ENCODE results near the gene PET117.
"Not testable (repeated sequence)": the region's sequence is repeated elsewhere in the genome, so short reads cannot be mapped to it uniquely, and the experiment has no call there.

Gene PET117

GRCh38 chr20:18094191-18094590, 43.5 kb upstream of the PET117 start:
- no peak for TF ChIP-seq CTCF (IDR thresholded peaks at IDR 0.05; ENCODE audit: extremely low read depth, missing control alignments)

GRCh38 chr20:18100569-18100968, 37.1 kb upstream of the PET117 start:
- DNase-seq (ENCODE audit: low spot score) = not testable (repeated sequence)

More at GRCh38 chr20:18094191-18094590, 43.5 kb upstream of the PET117 start:
- no peak for DNase-seq (ENCODE audit: low spot score)

- no peak for TF ChIP-seq CTCF (IDR thresholded peaks at IDR 0.05; ENCODE audit: extremely low read depth, missing control alignments)
- no peak for DNase-seq (ENCODE audit: low spot score)
Measured at GRCh38 chr20:18101125-18101810, 36.4 kb upstream of the PET117 start.

GRCh38 chr20:18103497-18103896, 34.2 kb upstream of the PET117 start:
- TF ChIP-seq CTCF (IDR thresholded peaks at IDR 0.05; ENCODE audit: extremely low read depth, missing control alignments) = no peak
- no peak for DNase-seq (ENCODE audit: low spot score)

- no peak for TF ChIP-seq CTCF (IDR thresholded peaks at IDR 0.05; ENCODE audit: extremely low read depth, missing control alignments)
- DNase-seq (ENCODE audit: low spot score) = no peak
Measured at GRCh38 chr20:18108326-18108725, 29.3 kb upstream of the PET117 start.

GRCh38 chr20:18128574-18128973, 9.1 kb upstream of the PET117 start:
- DNase-seq (ENCODE audit: low spot score) = not testable (repeated sequence)

- TF ChIP-seq CTCF (IDR thresholded peaks at IDR 0.05; ENCODE audit: extremely low read depth, missing control alignments) = no peak
- no peak for DNase-seq (ENCODE audit: low spot score)
Measured at GRCh38 chr20:18132663-18133062, 5.0 kb upstream of the PET117 start.

GRCh38 chr20:18133962-18134361, 3.7 kb upstream of the PET117 start:
- TF ChIP-seq CTCF (IDR thresholded peaks at IDR 0.05; ENCODE audit: extremely low read depth, missing control alignments) = no peak
- DNase-seq (ENCODE audit: low spot score) = no peak

All from GM20000 (cell line).